Measurements from ENCODE around the gene ACBD5.

- TF ChIP-seq CTCF (IDR thresholded peaks at IDR 0.05) = no peak
- TF ChIP-seq POLR2AphosphoS5 (IDR thresholded peaks at IDR 0.05) = no peak
These were observed 1.9 kb upstream of the ACBD5 start for GRCh38 chr10:27242473-27242950.

Data from upper lobe of left lung (tissue), 4 donors.